HepG2 (cell line): Measurements from ENCODE around the gene CAMK2D. TPM values are rescaled to one million over a fixed set of nuclear protein-coding genes. Genes with fewer than 3 reads are reported as not detected.

Experiments
- ATAC-seq: fragments of 200-7000 bp; cut with Tn5 transposase; 3 replicates; pipeline ENCODE4 v1.9.1; 2020; ENCODE audit warnings: mild to moderate bottlenecking, moderate library complexity
- BruUV-seq: library from RNA; stranded (reverse); fragments of 400-500 nt; replicated peaks from 2 replicates; lab custom pipeline; 2021; lab: Mats Ljungman, UMichigan
- CTCF ChIA-PET: fragments of 300-600 bp; formaldehyde crosslinking; extraction: SDS; loops from one replicate; lab custom pipeline; 2021; ENCODE audit warnings: low total read pairs, inconsistent platforms, low intra/inter-chr PET ratio; lab: Yijun Ruan, JAX
- POLR2A ChIA-PET: fragments of 350-600 bp; sonication (Branson Sonifier 250); formaldehyde crosslinking; loops from one replicate; lab custom pipeline; 2020; ENCODE audit warnings: antibody characterized with exemption, inconsistent platforms; lab: Yijun Ruan, JAX
- DNase-seq: peaks from one replicate; pipeline ENCODE4 v3.0.0-alpha.2; 2015; ENCODE audit warnings: low spot score
- FAIRE-seq: peaks from 3 replicates; lab custom pipeline; 2011; peaks lifted over from hg19 to GRCh38; lab: Jason Lieb, UNC
- H2AFZ ChIP-seq: one replicate; pipeline ENCODE4 v1.6.1; 2011; ENCODE audit warnings: low read length, inconsistent platforms
- H3K27ac ChIP-seq: fragments of 300-600 bp; 3 replicates; pipeline ENCODE4 v1.8.0; 2011; ENCODE audit warnings: mixed run types, mild to moderate bottlenecking, mixed read lengths, low read length, inconsistent platforms; ENCODE audit not compliant: insufficient read depth; ENCODE audit errors: extremely low read length
- H3K27me3 ChIP-seq, 2 experiments: fragments of 200-600 bp in 1 of 2; 2 replicates in 1 of 2; 3 replicates in 1 of 2; pipeline versions ENCODE4 v1.6.0 to v1.8.0; 2011; ENCODE audit warnings: low read length in 2 of 2, mild to moderate bottlenecking in 2 of 2, moderate library complexity in 2 of 2, inconsistent platforms in 1 of 2; ENCODE audit not compliant: insufficient read depth in 2 of 2, control insufficient read depth in 1 of 2
- H3K36me3 ChIP-seq, 2 experiments: fragments of 200-600 bp in 1 of 2; replicated peaks in 1 of 2; 2 replicates in 1 of 2; 3 replicates in 1 of 2; pipeline versions ENCODE4 v1.5.1 to v1.8.0; 2011; ENCODE audit warnings: low read length in 2 of 2, inconsistent platforms in 1 of 2; ENCODE audit not compliant: insufficient read depth in 2 of 2, control insufficient read depth in 1 of 2
- H3K4me1 ChIP-seq: 2 replicates; pipeline ENCODE4 v1.5.1; 2012; ENCODE audit warnings: low read length, inconsistent platforms; ENCODE audit not compliant: insufficient read depth
- H3K4me2 ChIP-seq: 2 replicates; pipeline ENCODE4 v1.6.0; 2011; ENCODE audit warnings: low read depth, low read length, inconsistent platforms
- H3K4me3 ChIP-seq, 3 experiments: fragments of 200-600 bp in 1 of 3; sonication (generic), shearing (Covaris generic) in 1 of 3; replicated peaks in 1 of 3; 2 replicates each; pipeline ENCODE4 v1.5.1; 2011 to 2016; ENCODE audit warnings: low read length in 3 of 3, inconsistent platforms in 2 of 3, low read depth in 2 of 3, mild to moderate bottlenecking in 2 of 3, control low read depth in 1 of 3, mixed read lengths in 1 of 3; ENCODE audit not compliant: insufficient read depth in 1 of 3
- H3K79me2 ChIP-seq: one replicate; pipeline ENCODE4 v1.6.1; 2011; ENCODE audit warnings: low read length, inconsistent platforms; ENCODE audit not compliant: insufficient read depth
- H3K9ac ChIP-seq: 2 replicates; pipeline ENCODE4 v1.6.0; 2011; ENCODE audit warnings: mild to moderate bottlenecking, low read depth, low read length, inconsistent platforms; ENCODE audit not compliant: insufficient read depth
- H3K9me3 ChIP-seq: 2 replicates; pipeline ENCODE4 v1.5.1; 2012; ENCODE audit warnings: mild to moderate bottlenecking, low read length
- H4K20me1 ChIP-seq: 2 replicates; pipeline ENCODE4 v1.6.0; 2011; ENCODE audit warnings: inconsistent platforms, mild to moderate bottlenecking, low read length, moderate library complexity; ENCODE audit not compliant: insufficient read depth
- HOXA9 ChIP-seq: sonication (generic); formaldehyde crosslinking; IDR thresholded peaks from 2 replicates; pipeline ENCODE4 v1.8.1; 2022; ENCODE audit warnings: missing genetic modification reagents, mild to moderate bottlenecking, moderate library complexity, borderline replicate concordance
- PAX8 ChIP-seq: sonication (generic); formaldehyde crosslinking; IDR thresholded peaks from 2 replicates; pipeline ENCODE4 v1.8.0; 2022; ENCODE audit warnings: mild to moderate bottlenecking, missing genetic modification reagents, borderline replicate concordance
- PRPF4 ChIP-seq: fragments of 200-400 bp; formaldehyde crosslinking; IDR thresholded peaks from 2 replicates; pipeline ENCODE4 v1.6.1; 2016; ENCODE audit warnings: low read length, low read depth; ENCODE audit not compliant: poor library complexity, severe bottlenecking
- SP5 ChIP-seq: IDR thresholded peaks from 2 replicates; pipeline ENCODE4 v1.6.1; 2016; ENCODE audit warnings: low read depth, borderline replicate concordance
- ZBTB8A ChIP-seq: sonication (generic); formaldehyde crosslinking; IDR thresholded peaks from 2 replicates; pipeline ENCODE4 v1.4.0; 2020; ENCODE audit warnings: mild to moderate bottlenecking, low read depth, missing genetic modification reagents, borderline replicate concordance
- ZNF333 ChIP-seq: sonication (generic); formaldehyde crosslinking; IDR thresholded peaks from 2 replicates; pipeline ENCODE4 v1.4.0; 2020; ENCODE audit warnings: mild to moderate bottlenecking, missing genetic modification reagents, borderline replicate concordance
- ZNF605 ChIP-seq: sonication (generic); formaldehyde crosslinking; IDR thresholded peaks from 2 replicates; pipeline ENCODE4 v1.8.0; 2022; ENCODE audit warnings: mild to moderate bottlenecking, missing genetic modification reagents
- WGBS: methylation state at CpG from one replicate; pipeline ENCODE4 v1.1.6; 2017; ENCODE audit warnings: low lambda C conversion rate; 5-methylcytosine and 5-hydroxymethylcytosine counted together
- in situ Hi-C: cut with HindIII; loops from 2 replicates; pipeline ENCODE4 v1.10.0; 2017; ENCODE audit warnings: low pct_unique_long_range_greater_than_20kb; ENCODE audit not compliant: extremely low pct_ligation_motif_present
- intact Hi-C: fragments of 100-400 bp; cut with micrococcal nuclease; formaldehyde crosslinking; loops from one replicate; pipeline ENCODE4 v1.10.0; 2022; ENCODE audit not compliant: unreplicated experiment
- polyA plus RNA-seq, 8 experiments: library from polyadenylated mRNA; depleted of rRNA in 3 of 8; stranded (reverse) in 7 of 8; unstranded in 1 of 8; fragments of >200 nt; fragmentation: Illumina TruSeq in 4 of 8; extraction: Trizol in 4 of 8; gene quantifications; 2 replicates each; pipeline versions ENCODE4 v1.2.1 to v1.2.3, GENCODE V29; 2011 to 2016; ENCODE audit warnings: low read depth in 4 of 8, missing spikeins in 1 of 8, mixed read lengths in 1 of 8; ENCODE audit not compliant: insufficient read depth in 1 of 8
- total RNA-seq, 5 experiments: library from RNA; depleted of rRNA; stranded (reverse); fragments of >200 nt; fragmentation: Illumina TruSeq; extraction: Trizol; gene quantifications; 2 replicates each; pipeline ENCODE4 v1.2.3, GENCODE V29; 2016; ENCODE audit warnings: low read depth in 1 of 5
- TF ChIP-seq, protein P1 (sequence below): sonication (generic); formaldehyde crosslinking; IDR thresholded peaks from 2 replicates; pipeline ENCODE4 v1.4.0; 2020; ENCODE audit warnings: missing genetic modification reagents, mild to moderate bottlenecking, borderline replicate concordance
- TF ChIP-seq, protein P2 (sequence below): sonication (generic); formaldehyde crosslinking; IDR thresholded peaks from 2 replicates; pipeline ENCODE4 v1.4.0; 2020; ENCODE audit warnings: missing genetic modification reagents
- TF ChIP-seq, protein P3 (sequence below): sonication (generic); formaldehyde crosslinking; IDR thresholded peaks from 2 replicates; pipeline ENCODE4 v1.4.0; 2020; ENCODE audit warnings: mild to moderate bottlenecking, missing genetic modification reagents

The CAMK2D gene
- total and polyA plus RNA-seq, 2 of the 13 experiments (the other 11 are each of a cell fraction or from before 2014, with no cell fraction given) = 18.0 to 65.4 TPM

DNA sequence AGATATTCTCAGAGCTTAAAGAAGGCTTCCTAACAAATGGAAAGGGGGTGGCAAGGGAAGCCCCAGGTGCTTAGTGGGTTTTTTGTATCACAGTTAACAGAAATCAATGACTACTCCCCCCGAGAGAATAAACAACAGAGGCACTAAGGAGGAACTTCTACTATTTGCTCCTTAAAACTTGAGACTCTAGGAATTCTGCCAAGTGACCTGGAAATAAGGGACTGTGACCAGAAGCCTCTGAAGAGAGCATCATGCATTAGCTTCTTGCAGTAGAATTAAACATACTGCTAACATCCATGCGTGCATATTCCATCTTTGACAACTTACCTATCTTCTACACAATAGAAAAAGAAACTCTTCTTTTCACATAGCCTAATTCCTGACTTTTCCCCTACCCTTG, 86.8 kb downstream of the CAMK2D start:
- Histone ChIP-seq H3K4me3 (no peak overlapping the region), H3K36me3 (no peaks in the 10 kb centered on the region), H3K27me3 (no peaks in the 10 kb centered on the region), H3K79me2 (peaks cover 2% of the 10 kb centered on the region), H3K4me2 (no peak overlapping the region), H3K4me1 (peaks cover 18% of the 10 kb centered on the region), H3K27ac (no peak overlapping the region), H2AFZ (no peak overlapping the region), H4K20me1 (no peaks in the 10 kb centered on the region), H3K9me3 (no peaks in the 10 kb centered on the region), H3K9ac (no peak overlapping the region)
- ATAC-seq = no peak
- POLR2A ChIA-PET = no interaction called here
- intact Hi-C loops (no loop called here), in situ Hi-C loops (no loop called here)
- BruUV-seq = no TSS peak
- WGBS = 91% methylated on average over 2 of the region's 2 CpGs
- CTCF ChIA-PET = no interaction called here
- no peak for TF ChIP-seq ZNF333 (CRISPR knock-in tag)
- TF ChIP-seq SP5 (CRISPR knock-in tag) = no peak
- TF ChIP-seq, protein P1, sequence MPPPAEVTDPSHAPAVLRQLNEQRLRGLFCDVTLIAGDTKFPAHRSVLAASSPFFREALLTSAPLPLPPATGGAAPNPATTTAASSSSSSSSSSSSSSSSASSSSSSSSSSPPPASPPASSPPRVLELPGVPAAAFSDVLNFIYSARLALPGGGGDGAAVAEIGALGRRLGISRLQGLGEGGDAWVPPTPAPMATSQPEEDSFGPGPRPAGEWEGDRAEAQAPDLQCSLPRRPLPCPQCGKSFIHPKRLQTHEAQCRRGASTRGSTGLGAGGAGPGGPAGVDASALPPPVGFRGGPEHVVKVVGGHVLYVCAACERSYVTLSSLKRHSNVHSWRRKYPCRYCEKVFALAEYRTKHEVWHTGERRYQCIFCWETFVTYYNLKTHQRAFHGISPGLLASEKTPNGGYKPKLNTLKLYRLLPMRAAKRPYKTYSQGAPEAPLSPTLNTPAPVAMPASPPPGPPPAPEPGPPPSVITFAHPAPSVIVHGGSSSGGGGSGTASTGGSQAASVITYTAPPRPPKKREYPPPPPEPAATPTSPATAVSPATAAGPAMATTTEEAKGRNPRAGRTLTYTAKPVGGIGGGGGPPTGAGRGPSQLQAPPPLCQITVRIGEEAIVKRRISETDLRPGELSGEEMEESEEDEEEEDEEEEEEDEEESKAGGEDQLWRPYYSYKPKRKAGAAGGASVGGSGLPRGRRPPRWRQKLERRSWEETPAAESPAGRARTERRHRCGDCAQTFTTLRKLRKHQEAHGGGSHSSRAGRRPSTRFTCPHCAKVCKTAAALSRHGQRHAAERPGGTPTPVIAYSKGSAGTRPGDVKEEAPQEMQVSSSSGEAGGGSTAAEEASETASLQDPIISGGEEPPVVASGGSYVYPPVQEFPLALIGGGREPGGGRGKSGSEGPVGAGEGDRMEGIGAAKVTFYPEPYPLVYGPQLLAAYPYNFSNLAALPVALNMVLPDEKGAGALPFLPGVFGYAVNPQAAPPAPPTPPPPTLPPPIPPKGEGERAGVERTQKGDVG (CRISPR knock-in tag) = no peak
- FAIRE-seq = no peak
- no peak for DNase-seq

DNA sequence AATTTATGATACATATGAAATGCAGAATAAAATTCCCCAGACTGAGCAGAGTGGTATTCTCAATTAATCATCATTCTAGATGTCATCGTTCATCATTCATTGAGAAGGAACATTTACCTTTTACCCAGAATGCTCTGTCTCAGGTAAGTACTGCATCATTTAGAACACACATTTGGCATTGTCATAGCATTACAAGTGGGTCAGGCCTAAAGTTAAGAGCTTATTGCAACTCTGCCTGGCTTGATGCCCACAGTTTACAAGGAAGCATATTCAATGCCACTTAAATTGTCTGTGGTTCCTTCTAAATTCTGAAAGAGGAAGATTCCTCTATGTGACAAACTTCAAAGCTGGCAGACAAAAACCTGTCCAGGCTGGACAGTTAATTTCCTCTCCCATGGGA, 87.3 kb downstream of the CAMK2D start:
- in situ Hi-C loops = no loop called here
- H4K20me1 ChIP-seq = no peaks in the 10 kb centered on the region
- H3K4me1 ChIP-seq = peaks cover 18% of the 10 kb centered on the region
- H3K4me2 ChIP-seq = no peak overlapping the region
- 95% methylated on average over 1 of the region's 1 CpG for WGBS
- ChIA-PET POLR2A (no interaction called here), CTCF (no interaction called here)
- no peak overlapping the region for H3K9ac ChIP-seq
- no peak for DNase-seq
- H3K79me2 ChIP-seq = peaks cover 2% of the 10 kb centered on the region
- intact Hi-C loops = no loop called here
- H2AFZ ChIP-seq = no peak overlapping the region
- H3K36me3 ChIP-seq = no peaks in the 10 kb centered on the region
- no peak for ATAC-seq
- no TSS peak for BruUV-seq
- H3K9me3 ChIP-seq = no peaks in the 10 kb centered on the region
- H3K27ac ChIP-seq = no peak overlapping the region
- no peak for FAIRE-seq
- H3K4me3 ChIP-seq = no peak overlapping the region
- H3K27me3 ChIP-seq = no peaks in the 10 kb centered on the region
- TF ChIP-seq, protein P2, sequence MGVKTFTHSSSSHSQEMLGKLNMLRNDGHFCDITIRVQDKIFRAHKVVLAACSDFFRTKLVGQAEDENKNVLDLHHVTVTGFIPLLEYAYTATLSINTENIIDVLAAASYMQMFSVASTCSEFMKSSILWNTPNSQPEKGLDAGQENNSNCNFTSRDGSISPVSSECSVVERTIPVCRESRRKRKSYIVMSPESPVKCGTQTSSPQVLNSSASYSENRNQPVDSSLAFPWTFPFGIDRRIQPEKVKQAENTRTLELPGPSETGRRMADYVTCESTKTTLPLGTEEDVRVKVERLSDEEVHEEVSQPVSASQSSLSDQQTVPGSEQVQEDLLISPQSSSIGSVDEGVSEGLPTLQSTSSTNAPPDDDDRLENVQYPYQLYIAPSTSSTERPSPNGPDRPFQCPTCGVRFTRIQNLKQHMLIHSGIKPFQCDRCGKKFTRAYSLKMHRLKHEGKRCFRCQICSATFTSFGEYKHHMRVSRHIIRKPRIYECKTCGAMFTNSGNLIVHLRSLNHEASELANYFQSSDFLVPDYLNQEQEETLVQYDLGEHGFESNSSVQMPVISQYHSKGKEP (CRISPR knock-in tag) = no peak
- no peak for TF ChIP-seq PAX8
- TF ChIP-seq ZNF605 (CRISPR knock-in tag) = no peak
- TF ChIP-seq PRPF4 = no peak
- TF ChIP-seq HOXA9 = no peak
- no peak for TF ChIP-seq ZBTB8A (CRISPR knock-in tag)
- TF ChIP-seq, protein P3, sequence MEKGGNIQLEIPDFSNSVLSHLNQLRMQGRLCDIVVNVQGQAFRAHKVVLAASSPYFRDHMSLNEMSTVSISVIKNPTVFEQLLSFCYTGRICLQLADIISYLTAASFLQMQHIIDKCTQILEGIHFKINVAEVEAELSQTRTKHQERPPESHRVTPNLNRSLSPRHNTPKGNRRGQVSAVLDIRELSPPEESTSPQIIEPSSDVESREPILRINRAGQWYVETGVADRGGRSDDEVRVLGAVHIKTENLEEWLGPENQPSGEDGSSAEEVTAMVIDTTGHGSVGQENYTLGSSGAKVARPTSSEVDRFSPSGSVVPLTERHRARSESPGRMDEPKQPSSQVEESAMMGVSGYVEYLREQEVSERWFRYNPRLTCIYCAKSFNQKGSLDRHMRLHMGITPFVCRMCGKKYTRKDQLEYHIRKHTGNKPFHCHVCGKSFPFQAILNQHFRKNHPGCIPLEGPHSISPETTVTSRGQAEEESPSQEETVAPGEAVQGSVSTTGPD = no peak
